Hepatocyte (in vitro differentiated cells): ENCODE measurements around the gene SRSF2. TPM values are rescaled to one million over a fixed set of nuclear protein-coding genes. Genes with fewer than 3 reads are reported as not detected.

Source experiments
- DNase-seq: peaks from one replicate; pipeline ENCODE4 v3.0.0-alpha.2; 2016; ENCODE audit warnings: low spot score
- H2AFZ ChIP-seq: fragments of 200-600 bp; sonication (generic); 2 replicates; pipeline ENCODE4 v1.6.0; 2016; ENCODE audit warnings: antibody characterized with exemption, mild to moderate bottlenecking
- H3K27ac ChIP-seq: fragments of 200-600 bp; sonication (generic); 2 replicates; pipeline ENCODE4 v1.5.1; 2016; ENCODE audit warnings: mild to moderate bottlenecking
- H3K27me3 ChIP-seq: fragments of 200-600 bp; sonication (generic); 2 replicates; pipeline ENCODE4 v1.6.1; 2016
- H3K36me3 ChIP-seq: fragments of 200-600 bp; sonication (generic); replicated peaks from 2 replicates; pipeline ENCODE4 v1.5.1; 2016; ENCODE audit warnings: low read depth; ENCODE audit not compliant: insufficient read depth
- H3K4me1 ChIP-seq: fragments of 200-600 bp; sonication (generic); 2 replicates; pipeline ENCODE4 v1.5.1; 2016; ENCODE audit warnings: mild to moderate bottlenecking, moderate library complexity; ENCODE audit not compliant: insufficient read depth
- H3K4me2 ChIP-seq: fragments of 200-600 bp; sonication (generic); 2 replicates; pipeline ENCODE4 v1.6.0; 2016
- H3K4me3 ChIP-seq: fragments of 200-600 bp; sonication (generic); 2 replicates; pipeline ENCODE4 v1.5.1; 2016; ENCODE audit warnings: mild to moderate bottlenecking
- H3K79me2 ChIP-seq: fragments of 200-600 bp; sonication (generic); 2 replicates; pipeline ENCODE4 v1.6.0; 2017; ENCODE audit warnings: mild to moderate bottlenecking
- H3K9me2 ChIP-seq: fragments of 200-600 bp; sonication (generic); replicated peaks from 2 replicates; pipeline ENCODE4 v1.6.0; 2017; ENCODE audit warnings: mild to moderate bottlenecking; ENCODE audit not compliant: insufficient read depth
- H3K9me3 ChIP-seq: fragments of 200-600 bp; sonication (generic); 2 replicates; pipeline ENCODE4 v1.5.1; 2016; ENCODE audit warnings: low read depth, mild to moderate bottlenecking
- H4K20me1 ChIP-seq: fragments of 200-600 bp; sonication (generic); 2 replicates; pipeline ENCODE4 v1.6.0; 2016; ENCODE audit warnings: mild to moderate bottlenecking; ENCODE audit not compliant: insufficient read depth, poor library complexity, severe bottlenecking
- CTCF ChIP-seq: fragments of 200-600 bp; sonication (generic); IDR thresholded peaks from 2 replicates; pipeline ENCODE4 v1.5.1; 2016; ENCODE audit warnings: antibody characterized with exemption, mild to moderate bottlenecking; ENCODE audit not compliant: poor library complexity
- EZH2 ChIP-seq: fragments of 200-600 bp; sonication (generic); IDR thresholded peaks from 2 replicates; pipeline ENCODE4 v1.6.1; 2016; ENCODE audit warnings: antibody characterized with exemption, mild to moderate bottlenecking, borderline replicate concordance
- EZH2phosphoT487 ChIP-seq: fragments of 200-600 bp; sonication (generic); IDR thresholded peaks from one replicate; pipeline ENCODE4 v1.6.1; 2018; ENCODE audit warnings: antibody characterized with exemption, mild to moderate bottlenecking, low read depth, moderate library complexity; ENCODE audit not compliant: unreplicated experiment, severe bottlenecking
- WGBS: methylation state at CpG from one replicate; pipeline ENCODE4 v1.1.6; 2016; ENCODE audit warnings: low lambda C conversion rate; ENCODE audit errors: missing lambda C conversion rate; 5-methylcytosine and 5-hydroxymethylcytosine counted together
- polyA plus RNA-seq: library from polyadenylated mRNA; unstranded; fragments of >200 nt; fragmentation: Nextera tagmentation; extraction: Ambion mirVana; gene quantifications from 2 replicates; pipeline ENCODE4 v1.2.1, GENCODE V29; 2016
- total RNA-seq: library from RNA; depleted of rRNA; stranded (reverse); fragments of >200 nt; gene quantifications from 2 replicates; pipeline ENCODE4 v1.2.3, GENCODE V29; 2014

The SRSF2 gene
- total and polyA plus RNA-seq, 2 experiments from 2014 or later = 152 TPM

- H3K4me3 ChIP-seq = no peak overlapping the region
- H3K36me3 ChIP-seq = peaks cover 3% of the 10 kb centered on the region
- H3K4me2 ChIP-seq = no peak overlapping the region
- H3K9me3 ChIP-seq = no peaks in the 10 kb centered on the region
- H4K20me1 ChIP-seq = no peaks in the 10 kb centered on the region
- H3K27ac ChIP-seq = no peak overlapping the region
- no peaks in the 10 kb centered on the region for H3K9me2 ChIP-seq
- DNase-seq = no peak
- 95% methylated on average over 3 of the region's 3 CpGs for WGBS
- no peak overlapping the region for H2AFZ ChIP-seq
- no peaks in the 10 kb centered on the region for H3K27me3 ChIP-seq
- H3K79me2 ChIP-seq = no peaks in the 10 kb centered on the region
- TF ChIP-seq EZH2phosphoT487 (no peak), CTCF (no peak), EZH2 (no peak)
- no peaks in the 10 kb centered on the region for H3K4me1 ChIP-seq
These were observed 21.4 kb upstream of the SRSF2 start for GRCh38 chr17:76758570-76758969.

- Histone ChIP-seq H3K27ac (no peak overlapping the region), H3K4me2 (no peak overlapping the region), H3K27me3 (no peaks in the 10 kb centered on the region), H3K79me2 (no peaks in the 10 kb centered on the region), H3K36me3 (peaks cover 3% of the 10 kb centered on the region), H3K4me3 (no peak overlapping the region), H3K9me3 (no peaks in the 10 kb centered on the region), H2AFZ (no peak overlapping the region), H3K4me1 (no peaks in the 10 kb centered on the region), H3K9me2 (no peaks in the 10 kb centered on the region), H4K20me1 (no peaks in the 10 kb centered on the region)
- WGBS = 96% methylated on average over 5 of the region's 5 CpGs
- no peak for DNase-seq
- no peak for TF ChIP-seq EZH2
- TF ChIP-seq CTCF = no peak
- TF ChIP-seq EZH2phosphoT487 = no peak
These were observed 20.1 kb upstream of the SRSF2 start for GRCh38 chr17:76757256-76757655.

GRCh38 chr17:76755285-76755684 is 18.2 kb upstream of the SRSF2 start:
- H3K36me3 ChIP-seq = peaks cover 3% of the 10 kb centered on the region

More at GRCh38 chr17:76755285-76755684, 18.2 kb upstream of the SRSF2 start:
- H3K27me3 ChIP-seq = no peaks in the 10 kb centered on the region
- no peaks in the 10 kb centered on the region for H3K9me3 ChIP-seq
- no peaks in the 10 kb centered on the region for H4K20me1 ChIP-seq
- no peaks in the 10 kb centered on the region for H3K9me2 ChIP-seq
- no peak overlapping the region for H2AFZ ChIP-seq
- no peaks in the 10 kb centered on the region for H3K4me1 ChIP-seq
- no peak for TF ChIP-seq EZH2phosphoT487
- no peak for TF ChIP-seq CTCF
- no peak for TF ChIP-seq EZH2
- no peak for DNase-seq
- no peaks in the 10 kb centered on the region for H3K79me2 ChIP-seq
- H3K4me3 ChIP-seq = no peak overlapping the region
- WGBS = 97% methylated on average over 2 of the region's 2 CpGs
- no peak overlapping the region for H3K4me2 ChIP-seq
- H3K27ac ChIP-seq = no peak overlapping the region
